ENCODE data around the gene CCRL2. TPM values are rescaled to one million over a fixed set of nuclear protein-coding genes. Genes with fewer than 3 reads are reported as not detected.

Gene CCRL2
- total RNA-seq, 1 donor from 2014 or later = 1.9 TPM

- ChIA-PET POLR2A (interaction anchor here (0.5 kb wide), 1 partner anchor 63 kb away, joined by 5 read pairs; no protein-coding TSS in a partner anchor), CTCF (interaction anchor here (0.7 kb wide), 1 partner anchor 9 kb away, joined by 4 read pairs; no protein-coding TSS in a partner anchor)
- H3K9me3 Mint-ChIP-seq = no peaks in the 10 kb centered on the region
- no peaks in the 10 kb centered on the region for H3K36me3 Mint-ChIP-seq (ENCODE audit: low read depth)
- ATAC-seq (ENCODE audit: low read depth) = peak; percentile 31
- intact Hi-C loops (cut with micrococcal nuclease) = loop anchor here (5.0 kb wide), 1 partner anchor 39 kb away; no protein-coding TSS in a partner anchor
- H3K27me3 Mint-ChIP-seq = no peaks in the 10 kb centered on the region
- no peak for TF ChIP-seq CTCF (IDR thresholded peaks at IDR 0.05)
- DNase-seq = no peak
- H3K27ac Mint-ChIP-seq = no peak overlapping the region
- no peak overlapping the region for H3K4me3 Mint-ChIP-seq
- peaks cover 38% of the 10 kb centered on the region for H3K4me1 Mint-ChIP-seq
Measured at GRCh38 chr3:46361408-46362283, 45.4 kb upstream of the CCRL2 start.

- Mint-ChIP-seq H3K4me3 (no peak overlapping the region), H3K27me3 (no peaks in the 10 kb centered on the region), H3K36me3 (ENCODE audit: low read depth) (no peaks in the 10 kb centered on the region), H3K4me1 (peaks cover 46% of the 10 kb centered on the region), H3K27ac (no peak overlapping the region), H3K9me3 (no peaks in the 10 kb centered on the region)
- intact Hi-C loops (cut with micrococcal nuclease) = no loop called here
- ATAC-seq (ENCODE audit: low read depth) = no peak
- ChIA-PET CTCF (interaction anchor here (1.6 to 1.9 kb wide), 2 partner anchors 19 to 426 kb away, joined by 3 to 4 read pairs; no protein-coding TSS in a partner anchor), POLR2A (no interaction called here)
- no peak for TF ChIP-seq CTCF (IDR thresholded peaks at IDR 0.05)
- no peak for DNase-seq
Measured at GRCh38 chr3:46365041-46365440, 42.0 kb upstream of the CCRL2 start.

DNA sequence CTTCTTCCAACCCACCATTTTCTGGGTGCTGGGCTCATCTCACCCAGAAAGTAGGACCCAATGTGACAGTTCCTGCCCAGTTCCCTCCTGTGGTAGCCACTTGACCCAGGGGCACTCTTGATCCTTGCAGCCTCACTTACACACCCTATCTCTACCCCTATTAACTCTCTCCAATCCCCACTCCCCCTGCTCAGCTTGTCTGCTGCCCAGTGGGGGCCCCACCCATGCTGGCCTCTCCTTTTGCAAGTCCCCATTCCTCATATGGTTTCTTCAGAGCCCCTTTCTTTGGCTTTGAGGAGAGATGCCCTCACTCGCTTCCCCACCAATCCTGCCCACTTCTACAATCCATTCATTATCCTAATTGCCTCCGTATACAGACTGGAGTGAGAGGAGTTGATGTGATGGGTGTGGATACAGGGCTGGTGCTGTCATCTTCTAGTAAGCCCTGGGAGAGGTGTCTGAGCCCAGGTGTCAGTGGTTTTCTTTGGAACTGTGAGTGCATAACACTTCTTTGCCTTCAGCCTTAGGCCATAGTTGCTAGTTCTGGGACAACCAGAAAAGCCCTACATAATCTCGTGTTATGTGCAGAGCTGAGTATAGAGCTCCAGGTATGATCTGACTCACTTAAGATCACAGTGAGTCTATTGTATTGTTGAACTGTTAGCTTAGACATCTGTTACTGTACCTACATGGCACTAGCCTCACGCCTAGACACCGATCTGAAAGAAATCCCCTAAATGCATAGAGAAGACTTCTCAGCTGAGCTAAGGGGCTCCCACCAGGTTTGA, 41.1 kb upstream of the CCRL2 start:
- POLR2A ChIA-PET = no interaction called here
- no peak overlapping the region for H3K4me3 Mint-ChIP-seq
- no peak overlapping the region for H3K27ac Mint-ChIP-seq

GRCh38 chr3:46367811-46368210, 39.2 kb upstream of the CCRL2 start:
- no peak for TF ChIP-seq CTCF (IDR thresholded peaks at IDR 0.05)
- intact Hi-C loops (cut with micrococcal nuclease) = loop anchor here (1.0 to 2.0 kb wide), 6 partner anchors 92 to 429 kb away; partner anchors contain the start of gene CCR1
- peaks cover 2% of the 10 kb centered on the region for H3K27me3 Mint-ChIP-seq
- no peak for ATAC-seq (ENCODE audit: low read depth)
- H3K27ac Mint-ChIP-seq = no peak overlapping the region
- no peaks in the 10 kb centered on the region for H3K9me3 Mint-ChIP-seq
- peaks cover 34% of the 10 kb centered on the region for H3K4me1 Mint-ChIP-seq
- POLR2A ChIA-PET = interaction anchor here (0.6 to 1.5 kb wide), 2 partner anchors 68 to 287 kb away, joined by 3 to 5 read pairs; no protein-coding TSS in a partner anchor
- H3K36me3 Mint-ChIP-seq (ENCODE audit: low read depth) = no peaks in the 10 kb centered on the region
- CTCF ChIA-PET = interaction anchor here (0.6 to 6.5 kb wide), 20 partner anchors 10 to 428 kb away, joined by 3 to 129 read pairs (median 8); partner anchors contain the start of genes CCR1, CCR5AS and CCRL2
- DNase-seq = no peak
- H3K4me3 Mint-ChIP-seq = no peak overlapping the region

More for the DNA sequence above, 41.1 kb upstream of the CCRL2 start:
- ATAC-seq (ENCODE audit: low read depth) (no peak), DNase-seq (no peak)
- H3K27me3 Mint-ChIP-seq = no peaks in the 10 kb centered on the region
- H3K36me3 Mint-ChIP-seq (ENCODE audit: low read depth) = no peaks in the 10 kb centered on the region
- no peak for TF ChIP-seq CTCF (IDR thresholded peaks at IDR 0.05)
- H3K4me1 Mint-ChIP-seq = peaks cover 43% of the 10 kb centered on the region
- CTCF ChIA-PET = no interaction called here
- intact Hi-C loops (cut with micrococcal nuclease) = no loop called here
- H3K9me3 Mint-ChIP-seq = no peaks in the 10 kb centered on the region
